HUES48 (cell line): ENCODE results near the gene LAMC3.

Experiments
- H3K27ac ChIP-seq: one replicate; pipeline ENCODE4 v1.7.0; 2013; ENCODE audit warnings: low read depth, low read length, inconsistent platforms
- H3K27me3 ChIP-seq: 2 replicates; pipeline ENCODE4 v1.6.1; 2013; ENCODE audit warnings: mild to moderate bottlenecking, low read length; ENCODE audit not compliant: control insufficient read depth, insufficient read depth
- H3K36me3 ChIP-seq: 2 replicates; pipeline ENCODE4 v1.6.1; 2013; ENCODE audit warnings: low read length; ENCODE audit not compliant: control insufficient read depth, insufficient read depth
- H3K4me1 ChIP-seq: 2 replicates; pipeline ENCODE4 v1.6.1; 2013; ENCODE audit warnings: mild to moderate bottlenecking, low read length; ENCODE audit not compliant: control insufficient read depth, insufficient read depth
- H3K4me3 ChIP-seq: 2 replicates; pipeline ENCODE4 v1.5.1; 2013; ENCODE audit warnings: mild to moderate bottlenecking, low read depth, low read length
- H3K9ac ChIP-seq: 2 replicates; pipeline ENCODE4 v1.6.1; 2013; ENCODE audit warnings: mild to moderate bottlenecking, low read depth, low read length, moderate library complexity
- H3K9me3 ChIP-seq: 2 replicates; pipeline ENCODE4 v1.6.1; 2013; ENCODE audit warnings: low read length; ENCODE audit not compliant: control insufficient read depth, insufficient read depth

Gene LAMC3

DNA sequence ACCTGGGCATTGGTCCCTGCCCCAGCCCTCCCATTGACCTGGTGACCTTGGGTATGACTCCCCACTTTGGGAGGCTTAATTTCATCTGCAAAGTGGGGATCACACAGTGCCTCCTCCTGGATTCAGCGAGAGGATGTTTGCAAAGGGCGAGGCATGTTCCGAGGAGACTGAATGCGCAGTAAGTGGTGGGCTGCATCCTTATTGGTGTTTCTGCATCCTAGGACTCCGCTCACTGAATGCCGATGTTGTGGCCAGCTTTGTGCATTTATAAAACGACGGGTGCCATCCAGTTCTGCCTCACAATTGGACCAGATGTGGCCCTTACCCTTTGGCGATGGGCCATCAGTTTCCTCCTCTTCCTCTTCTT, 63.9 kb downstream of the LAMC3 start:
- peaks cover 11% of the 10 kb centered on the region; the same call in 1 of the 2 replicates for H3K36me3 ChIP-seq
- H3K9me3 ChIP-seq = no peaks in the 10 kb centered on the region
- H3K9ac ChIP-seq = no peak overlapping the region
- H3K27ac ChIP-seq = no peak overlapping the region
- H3K27me3 ChIP-seq = no peaks in the 10 kb centered on the region
- H3K4me3 ChIP-seq = no peak overlapping the region
- no peaks in the 10 kb centered on the region for H3K4me1 ChIP-seq

DNA sequence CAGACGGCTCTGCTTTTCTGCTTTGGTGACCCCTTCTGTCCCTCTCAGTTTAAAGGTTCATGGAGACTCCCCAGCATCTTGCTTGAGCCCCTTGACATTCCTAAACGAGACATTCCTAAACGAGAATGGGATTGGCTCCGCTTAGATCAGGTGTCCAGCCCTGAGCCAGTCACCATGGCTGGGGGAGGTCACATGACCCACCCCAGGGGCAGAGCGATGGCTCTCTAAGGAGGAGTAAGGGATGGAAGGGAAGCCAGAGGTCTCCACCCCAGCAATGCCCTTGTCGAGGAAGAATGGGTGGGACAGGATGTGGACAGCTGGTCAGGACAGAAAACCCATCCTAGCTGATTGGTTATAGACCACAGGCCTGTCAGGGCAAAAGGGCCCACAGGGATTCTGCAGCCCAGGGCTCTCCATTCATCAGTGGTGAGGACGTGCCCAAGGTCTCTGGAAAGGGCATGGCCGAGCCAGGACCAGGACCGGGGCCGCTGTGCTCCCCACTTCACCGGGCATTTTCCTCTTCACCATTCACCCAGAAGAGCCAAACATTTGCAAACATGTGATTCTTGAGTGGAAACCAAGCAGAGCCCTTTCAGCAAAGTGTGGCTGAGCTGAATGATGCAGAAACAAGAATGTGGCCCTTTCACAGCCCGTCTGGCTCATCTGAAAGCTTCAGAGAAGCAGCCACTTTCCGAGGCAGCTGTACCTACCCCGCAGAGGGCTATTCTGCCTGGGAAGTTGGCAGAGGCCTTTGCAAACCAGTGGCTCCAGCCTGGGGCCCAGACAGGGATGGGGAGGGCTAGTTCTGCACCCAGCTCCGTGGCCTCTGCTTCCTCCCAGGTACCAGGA, 67.6 kb downstream of the LAMC3 start:
- Histone ChIP-seq H3K9ac (no peak overlapping the region), H3K27ac (no peak overlapping the region), H3K4me3 (no peak overlapping the region), H3K27me3 (no peaks in the 10 kb centered on the region), H3K36me3 (peaks cover 11% of the 10 kb centered on the region; the same call in 1 of the 2 replicates), H3K4me1 (no peaks in the 10 kb centered on the region), H3K9me3 (no peaks in the 10 kb centered on the region)

- Histone ChIP-seq H3K36me3 (peaks cover 5% of the 10 kb centered on the region; the same call in 1 of the 2 replicates), H3K4me1 (no peaks in the 10 kb centered on the region), H3K27me3 (no peaks in the 10 kb centered on the region), H3K9me3 (no peaks in the 10 kb centered on the region), H3K27ac (no peak overlapping the region), H3K4me3 (no peak overlapping the region), H3K9ac (no peak overlapping the region)
Observed at GRCh38 chr9:131078427-131079366, 69.7 kb downstream of the LAMC3 start.

- Histone ChIP-seq H3K27me3 (no peaks in the 10 kb centered on the region), H3K4me3 (no peak overlapping the region), H3K4me1 (no peaks in the 10 kb centered on the region), H3K27ac (no peak overlapping the region), H3K36me3 (peaks cover 6% of the 10 kb centered on the region), H3K9ac (no peak overlapping the region), H3K9me3 (no peaks in the 10 kb centered on the region)
Observed at GRCh38 chr9:131080589-131080988, 71.6 kb downstream of the LAMC3 start.

DNA sequence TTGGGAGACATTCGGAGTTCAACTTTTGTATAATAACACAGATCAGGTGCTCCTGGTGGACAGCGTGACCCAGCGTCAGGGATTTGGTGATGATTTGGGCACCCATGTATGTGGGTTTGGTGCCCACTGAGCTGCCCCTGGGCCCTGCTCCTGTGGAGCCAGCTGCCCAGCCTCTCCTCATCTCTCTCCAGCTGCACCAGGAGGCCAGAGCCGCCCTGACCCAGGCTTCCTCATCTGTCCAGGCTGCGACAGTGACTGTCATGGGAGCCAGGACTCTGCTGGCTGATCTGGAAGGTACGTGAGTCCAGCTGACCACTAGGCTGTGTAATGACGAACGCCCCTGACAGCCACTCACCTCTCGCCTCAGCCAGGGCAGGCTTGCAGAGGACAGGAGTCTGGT, 72.9 kb downstream of the LAMC3 start:
- H3K9ac ChIP-seq = no peak overlapping the region

DNA sequence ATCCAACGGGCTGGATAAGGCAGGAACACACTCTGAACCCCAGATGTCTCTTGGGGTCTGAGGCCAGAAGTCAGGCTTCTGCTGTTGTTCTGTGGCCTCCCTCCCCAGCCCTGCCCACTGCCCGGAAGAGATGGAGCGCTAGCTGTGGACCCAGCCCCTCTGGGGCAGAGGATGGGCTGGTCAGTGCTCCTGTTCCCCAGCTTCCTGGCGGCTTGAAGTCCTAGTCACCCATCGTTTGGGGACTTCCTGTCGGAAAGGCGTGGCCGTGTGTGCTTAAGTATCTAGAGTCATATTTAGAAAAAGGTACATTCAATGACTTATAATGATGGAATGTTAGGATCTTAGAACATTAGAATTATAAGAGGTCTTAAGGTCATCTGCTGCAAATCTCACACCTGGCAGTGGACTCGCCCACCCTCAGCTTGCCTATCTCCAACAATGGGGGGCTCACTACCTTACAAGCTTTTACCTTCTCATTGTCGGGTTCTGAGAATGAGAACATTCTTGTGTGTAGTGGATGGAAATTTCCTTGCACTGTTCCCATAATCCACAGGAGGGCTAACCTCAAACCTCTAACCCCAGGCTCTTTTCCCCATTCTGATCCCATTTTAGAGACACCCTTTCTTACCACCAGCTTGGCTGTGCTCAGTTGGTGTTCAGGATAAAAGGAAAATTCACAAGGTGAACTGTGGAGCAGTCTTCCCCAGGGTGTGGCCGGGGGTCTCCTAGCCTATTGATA, 74.0 kb downstream of the LAMC3 start:
- Histone ChIP-seq H3K27me3 (no peaks in the 10 kb centered on the region), H3K4me1 (no peaks in the 10 kb centered on the region), H3K9ac (no peak overlapping the region), H3K27ac (no peak overlapping the region), H3K4me3 (no peak overlapping the region), H3K9me3 (no peaks in the 10 kb centered on the region), H3K36me3 (peaks cover 10% of the 10 kb centered on the region)

More for the DNA sequence above, 72.9 kb downstream of the LAMC3 start:
- no peak overlapping the region for H3K27ac ChIP-seq
- no peaks in the 10 kb centered on the region for H3K9me3 ChIP-seq
- no peaks in the 10 kb centered on the region for H3K4me1 ChIP-seq
- no peak overlapping the region for H3K4me3 ChIP-seq
- H3K36me3 ChIP-seq = peaks cover 8% of the 10 kb centered on the region
- H3K27me3 ChIP-seq = no peaks in the 10 kb centered on the region

GRCh38 chr9:131084661-131085369, 75.8 kb downstream of the LAMC3 start:
- Histone ChIP-seq H3K4me3 (no peak overlapping the region), H3K4me1 (no peaks in the 10 kb centered on the region), H3K36me3 (peaks cover 14% of the 10 kb centered on the region), H3K9ac (no peak overlapping the region), H3K9me3 (no peaks in the 10 kb centered on the region), H3K27ac (no peak overlapping the region), H3K27me3 (no peaks in the 10 kb centered on the region)

GRCh38 chr9:131085370-131086122, 76.6 kb downstream of the LAMC3 start:
- no peaks in the 10 kb centered on the region for H3K9me3 ChIP-seq

DNA sequence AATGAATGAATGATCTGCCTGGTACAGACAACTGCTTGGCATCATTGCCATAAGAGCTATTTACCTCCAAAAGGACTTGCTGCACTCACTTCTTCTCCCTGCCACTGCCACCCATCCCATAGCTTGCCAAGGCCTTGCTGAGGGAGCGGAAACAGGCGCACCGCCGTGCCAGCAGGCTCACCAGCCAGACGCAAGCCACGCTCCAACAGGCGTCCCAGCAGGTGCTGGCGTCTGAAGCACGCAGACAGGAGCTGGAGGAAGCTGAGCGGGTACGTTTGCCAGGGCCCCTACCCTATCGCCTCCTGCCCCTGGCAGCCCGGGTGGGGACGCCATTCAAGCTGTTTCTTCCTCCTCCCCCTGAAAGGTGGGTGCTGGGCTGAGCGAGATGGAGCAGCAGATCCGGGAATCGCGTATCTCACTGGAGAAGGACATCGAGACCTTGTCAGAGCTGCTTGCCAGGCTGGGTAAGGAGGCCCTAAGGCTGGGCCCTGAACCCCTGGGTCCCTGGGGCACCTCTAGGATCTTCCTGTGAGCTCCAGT, 78.5 kb downstream of the LAMC3 start:
- H3K4me3 ChIP-seq = no peak overlapping the region
- no peak overlapping the region for H3K9ac ChIP-seq
- no peaks in the 10 kb centered on the region for H3K4me1 ChIP-seq
- H3K27ac ChIP-seq = no peak overlapping the region
- H3K36me3 ChIP-seq = peaks cover 14% of the 10 kb centered on the region
- no peaks in the 10 kb centered on the region for H3K27me3 ChIP-seq
- no peaks in the 10 kb centered on the region for H3K9me3 ChIP-seq

More at GRCh38 chr9:131085370-131086122, 76.6 kb downstream of the LAMC3 start:
- Histone ChIP-seq H3K9ac (no peak overlapping the region), H3K27me3 (no peaks in the 10 kb centered on the region), H3K4me3 (no peak overlapping the region), H3K4me1 (no peaks in the 10 kb centered on the region), H3K27ac (no peak overlapping the region), H3K36me3 (peaks cover 14% of the 10 kb centered on the region)
